Upper lobe of left lung (tissue), 6 donors: Measurements from ENCODE around the gene PATL2. TPM values are rescaled to one million over a fixed set of nuclear protein-coding genes. Genes with fewer than 3 reads are reported as not detected.
"Not testable (repeated sequence)": the region's sequence is repeated elsewhere in the genome, so short reads cannot be mapped to it uniquely, and the experiment has no call there.

Experiments used
- ATAC-seq, 2 donors: fragments of 200-7000 bp; cut with Tn5 transposase; one replicate each; pipeline ENCODE4 v1.9.1; 2022; ENCODE audit warnings: mild to moderate bottlenecking in 2 of 2, moderate library complexity in 2 of 2; ENCODE audit not compliant: low FRiP score in 2 of 2
- DNase-seq, 2 donors: peaks; one replicate each; pipeline ENCODE4 v3.0.0-alpha.2; 2019 to 2020
- H3K27ac ChIP-seq, 4 donors: fragments of 200-600 bp; sonication (generic); one replicate each; pipeline ENCODE4 v1.5.1; 2016 to 2019
- H3K27me3 ChIP-seq, 4 donors: fragments of 200-600 bp; sonication (generic); one replicate each; pipeline ENCODE4 v1.5.1; 2017 to 2019
- H3K36me3 ChIP-seq, 4 donors: fragments of 200-600 bp; sonication (generic); one replicate each; pipeline ENCODE4 v1.5.1; 2016 to 2019
- H3K4me1 ChIP-seq, 4 donors: fragments of 200-600 bp; sonication (generic); one replicate each; pipeline ENCODE4 v1.5.1; 2018 to 2019
- H3K4me3 ChIP-seq, 4 donors: fragments of 200-600 bp; sonication (generic); one replicate each; pipeline ENCODE4 v1.5.1; 2017 to 2019; ENCODE audit warnings: mild to moderate bottlenecking in 2 of 4, moderate library complexity in 1 of 4
- H3K9me3 ChIP-seq, 4 donors: fragments of 200-600 bp; sonication (generic); one replicate each; pipeline ENCODE4 v1.5.1; 2018 to 2019
- CTCF ChIP-seq, 6 experiments: fragments of 450-650 bp in 4 of 6; fragments of 200-600 bp in 2 of 6; sonication (generic) in 2 of 6; IDR thresholded peaks; one replicate each; pipeline ENCODE4 v1.5.1; 2016 to 2019; ENCODE audit warnings: antibody characterized with exemption in 6 of 6
- EP300 ChIP-seq, 4 donors: sonication (generic); formaldehyde crosslinking; IDR thresholded peaks; one replicate each; pipeline ENCODE4 v1.5.1; 2017; ENCODE audit warnings: antibody characterized with exemption in 4 of 4, control low read depth in 2 of 4
- POLR2A ChIP-seq, 4 donors: fragments of 450-650 bp; IDR thresholded peaks; one replicate each; pipeline ENCODE4 v1.5.1; 2016 to 2017; ENCODE audit warnings: antibody characterized with exemption in 4 of 4, mild to moderate bottlenecking in 2 of 4
- POLR2AphosphoS5 ChIP-seq, 2 donors: sonication (generic); formaldehyde crosslinking; IDR thresholded peaks; one replicate each; pipeline ENCODE4 v1.5.1; 2017; ENCODE audit warnings: antibody characterized with exemption in 2 of 2
- WGBS, 2 donors: methylation state at CpG; one replicate each; pipeline ENCODE4 v1.1.5; 2017 to 2018; 5-methylcytosine and 5-hydroxymethylcytosine counted together
- total RNA-seq, 6 donors: library from RNA; depleted of rRNA in 4 of 6; stranded (reverse); fragments of >200 nt in 4 of 6; gene quantifications; one replicate each; pipeline versions ENCODE4 v1.1.0 to v1.2.1, GENCODE V29; 2016 to 2021
- donor health status: DM: no; HTN: no; CAD: no; lungs with moderate emphysema.
- donor health status: DM: no; HTN: yes; CAD: no; lungs with severe emphysema.

PATL2 gene
- total RNA-seq, 6 donors from 2014 or later, result 2.6 to 30.4 (median 7.8) TPM

GRCh38 chr15:44697014-44697413 lies 14.1 kb downstream of the PATL2 start:
- no peaks in the 10 kb centered on the region for H3K4me1 ChIP-seq
- no peak for ATAC-seq
- TF ChIP-seq POLR2AphosphoS5 (IDR thresholded peaks at IDR 0.05) (no peak), POLR2A (IDR thresholded peaks at IDR 0.05) (no peak), EP300 (IDR thresholded peaks at IDR 0.05) (no peak), CTCF (IDR thresholded peaks at IDR 0.05) (no peak)
- no peaks in the 10 kb centered on the region for H3K27me3 ChIP-seq
- H3K9me3 ChIP-seq, result no peaks in the 10 kb centered on the region
- H3K4me3 ChIP-seq, result no peak overlapping the region
- no peak for DNase-seq
- no peaks in the 10 kb centered on the region for H3K36me3 ChIP-seq
- no peak overlapping the region for H3K27ac ChIP-seq

DNA sequence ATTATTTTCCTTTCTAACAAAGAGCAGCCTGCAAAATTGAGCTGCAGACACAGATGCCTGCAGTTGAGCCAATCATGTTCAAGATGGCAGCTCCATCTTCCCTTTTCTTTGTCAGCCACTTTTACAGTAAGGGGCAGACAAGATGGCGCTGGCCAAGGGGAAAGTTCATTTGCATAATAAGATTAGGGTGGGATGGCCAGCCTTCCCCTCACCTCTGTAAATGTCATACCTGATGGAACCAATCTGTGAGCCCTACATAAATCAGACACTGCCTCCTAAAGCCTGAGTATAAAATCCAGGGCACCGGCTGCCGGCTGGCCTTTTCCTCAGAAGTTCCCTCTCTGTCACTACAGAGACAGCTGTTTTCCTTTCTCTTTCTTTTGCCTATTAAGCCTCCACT lies 15.8 kb downstream of the PATL2 start:
- TF ChIP-seq CTCF (IDR thresholded peaks at IDR 0.05), result no peak
- no peak for TF ChIP-seq EP300 (IDR thresholded peaks at IDR 0.05)
- TF ChIP-seq POLR2A (IDR thresholded peaks at IDR 0.05), result no peak
- TF ChIP-seq POLR2AphosphoS5 (IDR thresholded peaks at IDR 0.05), result no peak
- Histone ChIP-seq H3K27me3 (no peaks in the 10 kb centered on the region), H3K4me3 (no peak overlapping the region), H3K4me1 (no peaks in the 10 kb centered on the region), H3K36me3 (no peaks in the 10 kb centered on the region), H3K9me3 (no peaks in the 10 kb centered on the region), H3K27ac (no peak overlapping the region)
- 73 to 79% methylated on average over 3 of the region's 3 CpGs for WGBS, 2 donors
- no peak for ATAC-seq
- DNase-seq, result no peak

- H3K36me3 ChIP-seq, result no peaks in the 10 kb centered on the region
- no peak for ATAC-seq
- TF ChIP-seq CTCF (IDR thresholded peaks at IDR 0.05), result no peak
- no peak for TF ChIP-seq POLR2A (IDR thresholded peaks at IDR 0.05)
- no peak for TF ChIP-seq EP300 (IDR thresholded peaks at IDR 0.05)
- TF ChIP-seq POLR2AphosphoS5 (IDR thresholded peaks at IDR 0.05), result no peak
- no peaks in the 10 kb centered on the region for H3K4me1 ChIP-seq
- H3K27me3 ChIP-seq, result no peaks in the 10 kb centered on the region
- no peaks in the 10 kb centered on the region for H3K9me3 ChIP-seq
- DNase-seq, result no peak
- no peak overlapping the region for H3K4me3 ChIP-seq
- WGBS, 2 donors, result 83 to 84% methylated on average over 4 of the region's 4 CpGs
- no peak overlapping the region for H3K27ac ChIP-seq
Measured at GRCh38 chr15:44694416-44694815, 16.7 kb downstream of the PATL2 start.

DNA sequence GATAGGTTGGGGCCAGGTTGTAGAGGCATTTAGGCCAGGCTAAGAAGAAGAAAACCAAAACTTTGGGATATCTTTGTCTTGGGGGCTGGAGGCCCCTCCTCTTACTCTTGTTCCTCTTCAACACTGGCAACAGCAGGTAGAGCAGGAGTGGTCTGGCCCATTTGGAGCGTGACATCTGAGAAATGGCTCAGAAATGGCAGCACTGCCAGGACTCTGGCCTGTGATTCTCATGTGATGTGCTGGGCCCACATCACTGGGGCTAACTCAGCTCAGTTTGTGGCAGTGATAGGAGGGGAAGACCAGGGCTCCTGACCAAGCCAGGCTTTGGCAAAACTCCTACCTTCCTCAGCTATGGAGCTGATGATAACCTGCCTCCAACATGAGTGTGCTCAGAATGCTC lies 18.5 kb downstream of the PATL2 start:
- DNase-seq, result no peak
- no peaks in the 10 kb centered on the region for H3K4me1 ChIP-seq
- no peak overlapping the region for H3K4me3 ChIP-seq
- H3K36me3 ChIP-seq, result no peaks in the 10 kb centered on the region
- WGBS, 2 donors, result 83 to 100% methylated on average over 1 of the region's 1 CpG
- TF ChIP-seq POLR2A (IDR thresholded peaks at IDR 0.05) (no peak), EP300 (IDR thresholded peaks at IDR 0.05) (no peak), CTCF (IDR thresholded peaks at IDR 0.05) (no peak), POLR2AphosphoS5 (IDR thresholded peaks at IDR 0.05) (no peak)
- no peak for ATAC-seq
- H3K27ac ChIP-seq, result no peak overlapping the region
- no peaks in the 10 kb centered on the region for H3K27me3 ChIP-seq
- no peaks in the 10 kb centered on the region for H3K9me3 ChIP-seq

GRCh38 chr15:44690245-44690644 lies 20.9 kb downstream of the PATL2 start:
- WGBS, 2 donors, result 36 to 44% methylated on average over 1 of the region's 1 CpG
- H3K4me3 ChIP-seq, ATAC-seq, H3K27me3 ChIP-seq, DNase-seq, H3K36me3 ChIP-seq, H3K4me1 ChIP-seq, H3K9me3 ChIP-seq, H3K27ac ChIP-seq: not testable (repeated sequence)

DNA sequence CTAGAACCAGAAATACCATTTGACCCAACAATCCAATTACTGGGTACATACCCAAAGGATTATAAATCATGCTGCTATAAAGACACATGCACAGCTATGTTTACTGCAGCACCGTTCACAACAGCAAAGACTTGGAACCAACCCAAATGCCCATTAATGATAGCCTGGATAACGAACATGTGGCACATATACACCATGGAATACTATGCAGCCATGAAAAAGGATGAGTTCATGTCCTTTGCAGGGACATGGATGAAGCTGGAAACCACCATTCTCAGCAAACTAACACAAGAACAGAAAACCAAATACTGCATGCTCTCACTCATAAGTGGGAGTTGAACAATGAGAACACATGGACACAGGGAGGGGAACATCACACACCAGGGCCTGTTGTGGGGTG lies 21.8 kb downstream of the PATL2 start:
- H3K4me3 ChIP-seq, H3K4me1 ChIP-seq, H3K27me3 ChIP-seq, H3K36me3 ChIP-seq, H3K9me3 ChIP-seq, H3K27ac ChIP-seq, ATAC-seq, DNase-seq: not testable (repeated sequence)
- WGBS, 2 donors, result 82 to 86% methylated on average over 2 of the region's 2 CpGs
